K562 (cell line): ENCODE data around the gene TCEANC2.

ENCODE experiments used
- BHLHE40 ChIP-seq: IDR thresholded peaks from 2 replicates; pipeline ENCODE4 v1.6.1; 2011; ENCODE audit warnings: low read length, improper control_type of control experiment
- CAMTA2 ChIP-seq: fragments of 250-450 bp; sonication (Bioruptor Pico); conservative IDR thresholded peaks from 2 replicates; pipeline ENCODE4 v1.5.1; 2022
- NCOR1 ChIP-seq: fragments of 450-650 bp; IDR thresholded peaks from 2 replicates; pipeline ENCODE4 v1.6.1; 2016; ENCODE audit warnings: mild to moderate bottlenecking, moderate library complexity
- NFYB ChIP-seq: IDR thresholded peaks from 2 replicates; pipeline ENCODE4 v1.6.1; 2011; ENCODE audit warnings: mild to moderate bottlenecking, moderate library complexity; ENCODE audit not compliant: insufficient read length; ENCODE audit errors: extremely low read depth
- TCF7 ChIP-seq: sonication (generic); IDR thresholded peaks from 2 replicates; pipeline ENCODE4 v1.6.1; 2016; ENCODE audit warnings: antibody characterized with exemption, borderline replicate concordance
- THAP12 ChIP-seq: fragments of 250-450 bp; sonication (Bioruptor Pico); IDR thresholded peaks from 2 replicates; pipeline ENCODE4 v1.9.0; 2021; ENCODE audit warnings: mild to moderate bottlenecking, inconsistent platforms
- USF2 ChIP-seq: sonication (generic); formaldehyde crosslinking; IDR thresholded peaks from 2 replicates; pipeline ENCODE4 v1.5.0; 2020; ENCODE audit warnings: missing genetic modification reagents
- ZNF766 ChIP-seq: fragments of 200-800 bp; sonication (Bioruptor generic); conservative IDR thresholded peaks from 2 replicates; pipeline ENCODE4 v1.6.1; 2016; ENCODE audit warnings: missing genetic modification characterization, missing compliant biosample characterization

- TF ChIP-seq CAMTA2 (CRISPR knock-in tag) (no peak), BHLHE40 (no peak), NFYB (no peak), ZNF766 (CRISPR knock-in tag) (no peak), THAP12 (CRISPR knock-in tag) (no peak), USF2 (CRISPR knock-in tag) (no peak), NCOR1 (no peak), TCF7 (no peak)
Measured at GRCh38 chr1:54095546-54096226, 42.3 kb downstream of the TCEANC2 start.
